GM12892 (cell line): ENCODE results near the gene GJD2.

ENCODE experiments used
- POLR2A ChIP-seq: IDR thresholded peaks from 2 replicates; pipeline ENCODE4 v1.6.1; 2011; ENCODE audit warnings: low read depth, low read length, control low read depth
- POLR2AphosphoS5 ChIP-seq: IDR thresholded peaks from 2 replicates; pipeline ENCODE4 v1.6.1; 2011; ENCODE audit warnings: low read depth, low read length, control low read depth
- TAF1 ChIP-seq: IDR thresholded peaks from 2 replicates; pipeline ENCODE4 v1.6.1; 2011; ENCODE audit warnings: low read depth, mild to moderate bottlenecking, control low read depth, low read length, borderline replicate concordance

GRCh38 chr15:34709866-34710265 lies 44.9 kb downstream of the GJD2 start:
- no peak for TF ChIP-seq POLR2A
- no peak for TF ChIP-seq POLR2AphosphoS5
- no peak for TF ChIP-seq TAF1
